Jurkat, Clone E6-1 (cell line): Measurements from ENCODE around the gene SLC17A9.
A peak's percentile ranks its signal among the peaks of the same experiment; 100 is the strongest.
"Not testable (repeated sequence)": the region's sequence is repeated elsewhere in the genome, so short reads cannot be mapped to it uniquely, and the experiment has no call there.

ENCODE experiments used
- DNase-seq: peaks from one replicate; pipeline ENCODE4 v3.0.0-alpha.2; 2011; ENCODE audit warnings: low read depth, low spot score
- H3K4me3 ChIP-seq: 2 replicates; pipeline ENCODE4 v1.5.1; 2011; ENCODE audit warnings: mild to moderate bottlenecking, low read length, control low read depth, moderate library complexity

The SLC17A9 gene

DNA sequence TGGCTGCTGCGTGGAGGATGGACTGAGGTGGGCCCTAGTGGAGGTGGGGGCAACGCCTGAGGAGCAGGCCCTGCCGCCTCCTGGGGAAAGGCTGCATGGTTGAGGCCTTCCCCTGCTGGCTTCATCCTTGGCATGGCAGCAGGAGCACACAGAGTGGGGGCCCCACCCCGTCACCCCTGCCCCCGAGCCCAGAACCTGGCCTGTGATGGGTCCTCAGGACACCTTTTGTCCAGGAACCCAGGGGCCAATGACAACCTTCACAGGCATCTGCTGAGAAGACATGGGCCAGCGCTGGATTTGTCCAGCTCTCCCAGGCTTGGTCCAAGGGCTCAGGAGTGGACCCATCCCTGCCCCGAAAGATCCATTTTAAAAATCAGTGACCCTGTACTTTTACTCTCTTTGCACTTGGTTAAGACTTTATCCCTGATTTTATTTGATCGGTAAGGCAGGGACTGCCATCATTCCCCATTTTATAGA is 575 bp upstream of the SLC17A9 start:
- no peak overlapping the region for H3K4me3 ChIP-seq
- DNase-seq, result no peak

DNA sequence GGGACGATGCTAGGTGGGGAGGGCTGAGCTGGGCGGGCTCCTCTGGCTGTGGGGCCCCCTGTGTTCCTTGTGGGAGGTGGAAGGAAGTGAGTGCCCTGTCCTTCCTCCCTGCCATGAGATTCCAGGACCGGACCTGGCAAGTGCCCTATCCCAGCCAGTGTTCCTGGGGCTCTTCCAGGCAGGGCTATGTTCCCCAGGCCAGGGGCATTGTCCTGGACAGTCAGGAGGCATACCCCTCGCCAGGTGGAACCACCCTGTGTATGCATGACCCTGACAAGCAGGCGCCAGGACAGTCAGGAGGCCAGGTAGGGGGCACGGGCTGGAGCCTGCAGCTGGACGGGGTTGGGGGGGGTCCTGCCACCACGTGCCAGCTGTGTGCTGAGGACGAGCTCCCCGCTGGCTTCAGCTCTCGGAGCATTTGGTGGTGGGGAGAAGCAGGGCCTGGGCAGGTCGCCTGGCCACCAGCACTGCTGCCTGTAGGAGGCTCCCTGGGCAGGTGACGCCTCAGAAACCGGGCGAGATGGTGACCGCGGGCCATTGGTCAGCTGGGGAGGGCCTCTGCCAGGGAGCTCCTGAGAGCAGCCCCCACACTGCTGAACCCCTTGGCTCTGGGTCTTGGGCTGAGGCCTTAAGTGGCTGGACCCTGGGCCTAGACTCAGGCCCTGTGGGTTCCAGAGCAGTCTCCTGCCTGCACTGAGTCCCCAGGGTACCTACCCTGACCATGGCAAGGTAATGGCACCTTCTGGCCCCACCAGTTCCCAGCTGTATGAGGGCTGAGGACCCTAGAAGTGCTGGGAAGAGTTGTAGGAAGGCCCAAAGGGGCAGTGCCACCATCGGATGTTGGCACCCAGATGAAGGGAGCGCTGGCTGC is 694 bp downstream of the SLC17A9 start:
- no peak for DNase-seq

DNA sequence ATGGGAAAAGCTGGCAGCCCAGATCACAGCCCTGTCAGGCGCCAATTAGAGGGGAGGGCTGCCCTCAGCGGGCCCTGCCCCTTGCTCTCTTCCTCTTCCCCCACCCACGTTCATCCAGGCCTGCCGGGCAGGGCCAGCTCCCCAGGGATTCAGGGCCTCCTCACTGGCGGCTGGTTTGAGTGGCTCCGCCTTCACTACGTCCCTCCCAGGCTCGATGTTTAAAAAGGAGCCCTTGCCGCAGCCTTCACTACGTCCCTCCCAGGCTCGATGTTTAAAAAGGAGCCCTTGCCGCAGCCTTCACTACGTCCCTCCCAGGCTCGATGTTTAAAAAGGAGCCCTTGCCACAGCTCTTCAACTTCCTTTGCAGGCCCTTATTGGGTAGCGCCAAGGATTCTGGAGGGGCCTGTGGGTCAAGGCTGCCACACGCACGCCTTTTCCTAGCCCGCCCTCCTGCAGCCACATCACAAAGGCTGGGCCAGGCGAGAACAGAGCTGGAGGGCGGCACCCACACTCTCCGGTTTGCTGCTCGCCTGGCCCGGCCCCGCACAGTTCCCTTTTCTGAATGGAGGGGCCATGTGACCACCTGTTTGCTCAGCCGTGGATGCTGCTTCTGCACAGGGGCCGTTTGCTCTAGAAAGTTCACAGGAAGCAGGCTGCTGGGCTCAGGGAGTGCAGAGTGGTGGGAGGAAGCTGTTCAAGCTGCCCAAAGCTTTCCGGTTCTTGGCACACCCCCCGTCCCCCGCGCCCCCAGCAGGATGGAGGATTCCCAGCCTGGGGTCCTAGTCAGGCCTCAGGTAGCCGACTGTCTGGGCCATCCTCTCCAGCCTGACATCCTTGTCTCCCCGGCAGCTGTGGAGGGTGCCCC is 1.6 kb downstream of the SLC17A9 start:
- peak; percentile 88 for DNase-seq
- peak overlapping the region; percentile 15 for H3K4me3 ChIP-seq

More for the DNA sequence above, 694 bp downstream of the SLC17A9 start:
- peak overlapping the region; percentile 15 for H3K4me3 ChIP-seq

DNA sequence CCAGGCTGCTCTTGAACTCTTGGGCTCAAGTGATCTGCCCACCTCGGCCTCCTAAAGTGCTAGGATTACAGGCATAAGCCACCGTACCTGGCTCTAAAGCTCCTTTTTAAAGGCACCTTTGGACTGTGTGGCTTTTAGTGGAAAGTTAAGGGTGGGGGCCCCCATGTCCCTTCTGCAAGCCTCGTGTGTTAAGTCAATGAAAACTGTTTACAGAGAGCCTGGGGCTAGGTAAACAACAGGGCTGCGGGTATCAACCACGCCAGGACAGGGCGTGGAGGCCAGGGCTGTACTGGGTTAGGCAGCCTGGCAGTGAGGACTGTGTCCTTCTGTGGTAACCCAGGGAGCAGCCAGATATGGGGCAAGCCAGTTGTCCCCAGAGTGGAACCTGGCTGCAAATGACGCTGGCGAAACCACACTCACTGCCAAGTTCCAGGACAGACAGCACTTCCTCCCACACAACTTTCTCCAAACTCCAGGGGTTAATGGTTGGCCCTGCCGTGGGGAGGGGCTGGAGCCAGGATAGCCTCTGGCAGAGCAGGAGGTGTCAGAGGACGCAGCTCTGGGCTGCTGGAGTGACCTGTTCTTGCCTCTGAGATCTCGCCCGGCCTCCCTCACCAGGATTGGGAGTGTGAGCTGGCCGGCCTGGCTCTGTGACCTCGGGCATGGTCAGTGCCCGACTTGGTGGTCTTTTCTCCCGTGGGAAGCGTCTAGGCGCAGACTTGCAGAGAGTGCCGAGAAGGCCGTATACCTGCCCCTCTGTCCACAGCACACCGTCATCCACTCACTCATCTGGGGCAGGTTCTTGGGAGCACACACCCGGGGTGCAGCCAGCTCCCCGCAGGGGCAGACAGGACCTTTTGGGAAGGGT is 3.2 kb downstream of the SLC17A9 start:
- no peak overlapping the region for H3K4me3 ChIP-seq

DNA sequence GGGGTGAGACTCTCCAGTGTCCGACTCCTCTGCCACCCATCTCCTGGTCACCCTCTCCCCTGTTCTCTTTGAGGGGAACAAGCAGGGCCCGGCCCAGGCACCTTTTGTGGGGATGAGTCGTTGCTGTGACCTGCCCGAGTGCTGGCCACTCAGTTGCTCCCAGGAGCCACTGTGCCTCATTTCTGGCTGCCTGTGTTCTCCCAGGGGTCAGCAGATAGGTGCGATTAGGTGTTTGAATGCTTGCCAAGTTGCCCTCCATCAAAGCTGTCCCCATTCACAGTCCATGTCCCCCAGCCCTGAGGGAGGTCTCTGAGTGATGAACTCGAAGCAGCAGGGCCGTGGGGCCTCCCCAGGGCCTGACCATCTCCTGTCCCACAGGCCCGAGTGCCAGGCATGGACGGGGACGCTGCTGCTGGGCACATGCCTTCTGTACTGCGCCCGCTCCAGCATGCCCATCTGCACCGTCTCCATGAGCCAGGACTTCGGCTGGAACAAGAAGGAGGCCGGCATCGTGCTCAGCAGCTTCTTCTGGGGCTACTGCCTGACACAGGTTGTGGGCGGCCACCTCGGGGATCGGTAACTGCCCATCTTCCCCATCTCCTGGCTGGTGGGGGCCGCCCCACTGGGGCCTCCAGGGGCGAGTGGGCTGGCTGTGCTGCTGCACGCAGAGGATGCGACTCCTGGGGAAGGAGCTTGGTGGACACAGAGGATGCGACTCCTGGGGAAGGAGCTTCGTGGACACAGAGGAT is 4.1 kb downstream of the SLC17A9 start:
- H3K4me3 ChIP-seq, result no peak overlapping the region
- no peak for DNase-seq

More for the DNA sequence above, 3.2 kb downstream of the SLC17A9 start:
- DNase-seq, result no peak

DNA sequence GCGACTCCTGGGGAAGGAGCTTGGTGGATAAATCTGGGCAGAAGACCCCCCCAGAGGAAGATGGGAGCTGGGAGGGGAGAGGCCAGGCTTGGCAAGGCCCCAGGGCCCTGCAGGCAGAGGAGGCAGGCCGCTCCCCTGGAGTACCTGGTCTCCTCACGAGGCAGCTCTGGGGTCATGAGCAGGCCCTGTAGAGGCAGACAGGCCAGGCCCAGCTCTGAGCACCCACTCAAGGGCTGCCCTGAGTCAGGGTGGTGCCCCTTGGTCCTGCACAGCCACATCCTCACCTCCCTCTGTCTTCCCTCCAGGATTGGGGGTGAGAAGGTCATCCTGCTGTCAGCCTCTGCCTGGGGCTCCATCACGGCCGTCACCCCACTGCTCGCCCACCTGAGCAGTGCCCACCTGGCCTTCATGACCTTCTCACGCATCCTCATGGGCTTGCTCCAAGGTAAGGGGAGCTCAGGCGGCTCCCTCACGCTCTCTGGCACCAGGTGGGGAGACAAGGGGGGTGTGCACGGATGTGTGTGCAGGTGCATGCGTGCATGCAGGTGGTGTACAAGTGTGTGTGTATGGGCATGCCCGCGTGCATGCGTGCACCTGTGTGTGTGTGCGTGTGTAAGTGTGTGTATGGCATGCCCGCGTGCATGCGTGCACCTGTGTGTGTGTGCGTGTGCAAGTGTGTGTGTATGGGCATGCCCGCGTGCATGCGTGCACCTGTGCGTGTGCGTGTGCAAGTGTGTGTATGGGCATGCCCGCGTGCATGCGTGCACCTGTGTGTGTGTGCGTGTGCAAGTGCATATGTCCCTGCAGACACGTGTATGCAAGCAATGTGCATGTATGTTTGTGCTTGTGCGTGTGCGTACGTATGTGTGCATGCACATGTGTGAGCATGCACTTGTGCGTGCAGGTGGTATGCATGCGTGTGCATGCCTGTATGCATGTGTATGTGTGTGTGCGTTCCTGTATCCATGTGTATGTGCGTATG is 4.9 kb downstream of the SLC17A9 start:
- DNase-seq, result no peak
- H3K4me3 ChIP-seq, result no peak overlapping the region

DNA sequence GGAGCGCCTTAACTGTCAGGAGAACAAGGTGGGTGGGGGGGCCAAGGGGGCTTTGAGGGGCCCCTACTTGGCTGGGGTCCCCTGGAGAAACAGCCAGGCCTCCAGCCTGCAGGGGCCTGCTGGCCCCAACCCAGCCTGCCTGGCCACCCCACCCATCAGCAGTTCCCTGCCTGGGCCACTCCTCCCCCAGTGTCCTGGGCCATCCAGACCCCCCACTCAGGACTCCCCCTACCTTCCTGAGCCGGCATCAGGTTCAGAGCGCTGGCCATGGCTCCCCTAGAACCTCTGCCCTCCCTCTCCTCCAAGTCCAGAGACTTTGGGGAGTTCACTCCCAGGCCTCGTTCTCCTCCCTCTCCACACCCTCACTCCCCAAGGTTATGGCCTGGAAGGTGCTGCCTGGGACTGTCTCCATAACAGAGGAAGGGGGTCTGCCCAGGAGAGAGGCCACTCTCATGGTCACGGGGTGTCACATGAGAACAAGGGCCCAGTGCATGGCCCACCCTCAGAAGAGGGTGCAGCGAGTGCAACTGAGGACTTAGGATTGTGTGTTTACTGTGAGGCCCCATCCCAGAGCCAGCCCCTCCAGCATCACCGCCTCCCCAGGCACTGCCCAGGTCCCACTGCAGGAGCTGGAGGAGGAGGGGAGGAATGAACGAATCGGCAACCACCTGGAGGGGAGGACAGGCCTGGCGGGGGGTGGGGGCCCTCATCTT is 6.0 kb downstream of the SLC17A9 start:
- no peak for DNase-seq

DNA sequence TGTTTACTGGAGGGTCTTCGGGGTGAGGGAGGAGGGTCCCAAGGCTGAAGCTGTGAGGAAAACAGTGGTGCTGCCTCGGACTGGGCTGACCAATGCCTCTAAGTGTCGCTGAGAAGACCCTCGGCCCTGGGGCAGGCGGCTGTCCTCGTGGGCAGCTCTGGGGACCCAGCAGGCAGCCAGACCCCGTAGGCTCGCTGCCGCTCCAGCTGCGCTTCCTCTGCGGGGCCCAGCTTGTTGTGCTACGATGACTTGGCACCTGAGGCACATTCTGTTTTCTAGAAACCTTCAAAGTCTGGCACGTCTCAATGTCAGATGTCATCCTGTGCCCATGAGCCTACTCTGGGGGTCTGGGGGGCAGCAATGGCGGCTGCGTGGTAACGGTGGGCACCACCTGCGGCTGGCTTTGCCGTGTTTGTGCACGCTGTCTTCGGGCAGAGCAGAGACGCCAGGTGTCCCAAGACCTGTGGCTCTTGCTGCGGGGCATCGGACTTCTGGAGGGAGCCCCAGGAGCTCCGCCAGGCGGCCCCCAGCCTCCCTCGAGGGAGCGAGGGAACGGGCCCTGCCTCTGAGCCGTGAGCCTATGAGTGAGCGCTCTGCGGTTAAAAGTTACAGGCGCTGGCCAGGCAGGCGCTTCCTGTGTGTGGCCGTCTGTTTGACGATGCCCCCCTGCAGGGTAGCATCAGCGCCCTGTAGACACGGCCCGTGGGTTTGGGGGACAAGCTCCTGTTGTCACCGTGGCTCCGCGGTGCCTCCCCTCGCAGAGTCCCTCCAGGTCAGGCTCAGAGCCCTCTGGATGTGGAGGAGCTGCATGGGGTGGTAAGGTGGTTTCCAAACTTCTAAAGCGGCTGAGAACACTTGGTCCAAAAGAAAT is 6.8 kb downstream of the SLC17A9 start:
- H3K4me3 ChIP-seq, result no peak overlapping the region
- DNase-seq, result no peak

More for the DNA sequence above, 6.0 kb downstream of the SLC17A9 start:
- H3K4me3 ChIP-seq, result no peak overlapping the region

DNA sequence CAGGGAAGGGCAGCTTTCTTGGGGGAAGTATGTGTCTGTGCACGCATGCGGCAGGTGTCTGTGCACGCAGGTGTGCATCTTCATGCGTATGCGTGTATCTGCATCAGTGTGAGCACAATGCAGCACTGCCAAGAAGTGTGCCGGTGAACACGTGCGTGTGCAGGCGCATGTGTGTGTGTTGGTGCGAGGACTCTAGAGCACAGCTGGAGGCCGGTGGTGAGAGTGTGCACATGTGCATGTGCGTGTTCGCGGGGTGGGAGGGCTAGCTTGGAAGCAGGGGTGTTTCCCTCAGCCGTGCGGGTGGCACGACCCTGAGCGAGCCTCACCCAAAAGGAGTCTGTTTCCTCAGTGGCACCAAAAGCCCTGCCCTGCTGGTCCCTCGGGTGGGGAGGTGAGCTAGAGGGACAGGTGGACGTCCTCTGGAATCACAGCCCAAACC is 7.5 kb downstream of the SLC17A9 start:
- DNase-seq, result no peak
- no peak overlapping the region for H3K4me3 ChIP-seq

DNA sequence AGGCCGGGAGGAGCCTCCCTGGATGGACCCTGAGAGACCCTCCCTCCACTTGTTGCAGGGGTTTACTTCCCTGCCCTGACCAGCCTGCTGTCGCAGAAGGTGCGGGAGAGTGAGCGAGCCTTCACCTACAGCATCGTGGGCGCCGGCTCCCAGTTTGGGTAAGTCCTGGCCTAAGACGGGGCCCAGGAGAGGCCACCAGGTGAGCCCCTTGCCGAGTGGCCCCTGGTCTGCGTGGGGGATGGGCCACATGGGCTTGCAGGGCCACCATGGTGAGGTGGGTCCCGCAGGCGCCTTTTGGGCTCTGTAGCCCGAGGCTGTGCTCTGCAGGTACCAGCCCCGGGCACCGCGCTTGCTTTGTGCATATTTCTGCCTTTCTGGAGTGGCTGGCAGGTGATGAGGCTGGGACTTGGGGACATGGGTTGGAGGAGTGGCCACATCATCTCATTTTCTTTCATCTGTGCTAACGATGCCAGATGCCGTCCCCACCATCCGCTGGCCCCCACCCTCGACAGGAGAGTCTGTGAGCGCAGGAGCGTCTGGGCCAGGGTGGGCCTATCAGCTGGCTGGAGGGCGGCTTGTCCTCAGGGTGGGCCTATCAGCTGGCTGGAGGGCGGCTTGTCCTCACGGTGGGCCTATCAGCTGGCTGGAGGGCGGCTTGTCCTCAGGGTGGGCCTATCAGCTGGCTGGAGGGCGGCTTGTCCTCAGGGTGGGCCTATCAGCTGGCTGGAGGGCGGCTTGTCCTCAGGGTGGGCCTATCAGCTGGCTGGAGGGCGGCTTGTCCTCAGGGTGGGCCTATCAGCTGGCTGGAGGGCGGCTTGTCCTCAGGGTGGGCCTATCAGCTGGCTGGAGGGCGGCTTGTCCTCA is 8.2 kb downstream of the SLC17A9 start:
- not testable (repeated sequence) for DNase-seq, H3K4me3 ChIP-seq

DNA sequence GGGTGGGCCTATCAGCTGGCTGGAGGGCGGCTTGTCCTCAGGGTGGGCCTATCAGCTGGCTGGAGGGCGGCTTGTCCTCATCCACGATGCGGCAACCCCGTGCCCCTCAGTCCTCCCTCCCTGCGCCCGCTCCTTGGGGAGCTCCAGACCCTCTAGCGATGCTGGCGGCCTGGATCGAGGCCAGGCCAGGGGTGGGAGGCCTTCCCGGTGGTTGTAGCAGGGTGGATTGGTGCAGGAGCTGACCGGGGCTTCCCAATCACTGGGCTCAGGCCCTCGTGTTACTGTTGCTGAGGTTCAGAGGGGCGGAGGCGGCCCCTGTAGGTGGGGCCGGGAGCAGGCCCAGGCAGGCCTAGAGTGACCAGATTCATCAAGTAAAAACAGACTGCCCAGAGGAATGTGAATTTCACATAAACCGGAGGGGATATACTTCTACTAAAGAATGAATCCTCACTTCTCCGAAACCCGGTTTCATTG is 8.8 kb downstream of the SLC17A9 start:
- H3K4me3 ChIP-seq, result no peak overlapping the region
- no peak for DNase-seq

DNA sequence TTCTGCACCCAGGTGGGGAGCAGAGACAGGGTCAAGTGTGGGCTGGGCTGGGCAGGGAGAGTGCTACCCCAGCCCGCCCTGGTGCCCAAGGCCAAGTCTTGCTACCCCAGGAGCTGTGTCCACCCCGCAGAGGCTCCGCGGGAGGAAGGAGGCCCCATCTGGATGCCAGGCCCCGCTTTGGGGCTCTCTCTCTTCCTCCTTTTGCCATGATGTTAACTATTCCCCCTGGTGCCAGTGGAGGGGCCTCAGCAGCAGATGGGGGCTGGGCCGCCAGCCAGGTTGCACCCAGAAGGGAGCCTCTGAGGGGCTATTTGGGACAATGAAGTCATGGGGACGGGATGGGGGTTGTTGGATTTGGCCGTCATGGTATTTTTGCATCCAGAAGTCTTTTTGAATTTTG is 9.3 kb downstream of the SLC17A9 start:
- H3K4me3 ChIP-seq, result no peak overlapping the region
- no peak for DNase-seq

DNA sequence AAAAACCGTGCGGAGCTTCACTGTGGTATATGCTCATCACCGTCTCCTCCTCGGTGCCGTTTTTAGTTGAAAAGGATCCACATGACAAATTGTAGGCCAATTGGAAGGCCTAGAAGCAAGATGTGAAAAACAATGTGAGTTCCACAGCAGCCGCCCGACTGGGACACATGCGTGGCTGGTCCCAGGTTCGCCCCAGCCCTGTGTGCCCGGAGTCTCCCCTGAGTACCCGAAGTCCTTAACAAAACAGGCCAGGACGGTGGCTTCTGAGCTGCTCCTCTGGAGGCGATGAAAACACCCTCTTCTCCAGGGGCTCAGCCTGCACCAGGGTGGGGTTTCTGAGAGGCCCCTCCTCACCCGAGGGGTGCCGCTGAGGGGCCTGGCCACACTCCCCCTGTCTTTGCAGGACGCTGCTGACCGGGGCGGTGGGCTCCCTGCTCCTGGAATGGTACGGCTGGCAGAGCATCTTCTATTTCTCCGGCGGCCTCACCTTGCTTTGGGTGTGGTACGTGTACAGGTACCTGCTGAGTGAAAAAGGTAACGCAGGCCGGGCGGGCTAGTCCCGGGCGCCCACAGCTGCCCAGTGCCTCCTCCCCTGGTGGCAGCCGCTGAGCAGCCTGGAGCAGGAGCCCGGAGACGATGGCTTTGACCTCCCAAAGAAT is 9.8 kb downstream of the SLC17A9 start:
- DNase-seq, result no peak
- H3K4me3 ChIP-seq, result no peak overlapping the region

DNA sequence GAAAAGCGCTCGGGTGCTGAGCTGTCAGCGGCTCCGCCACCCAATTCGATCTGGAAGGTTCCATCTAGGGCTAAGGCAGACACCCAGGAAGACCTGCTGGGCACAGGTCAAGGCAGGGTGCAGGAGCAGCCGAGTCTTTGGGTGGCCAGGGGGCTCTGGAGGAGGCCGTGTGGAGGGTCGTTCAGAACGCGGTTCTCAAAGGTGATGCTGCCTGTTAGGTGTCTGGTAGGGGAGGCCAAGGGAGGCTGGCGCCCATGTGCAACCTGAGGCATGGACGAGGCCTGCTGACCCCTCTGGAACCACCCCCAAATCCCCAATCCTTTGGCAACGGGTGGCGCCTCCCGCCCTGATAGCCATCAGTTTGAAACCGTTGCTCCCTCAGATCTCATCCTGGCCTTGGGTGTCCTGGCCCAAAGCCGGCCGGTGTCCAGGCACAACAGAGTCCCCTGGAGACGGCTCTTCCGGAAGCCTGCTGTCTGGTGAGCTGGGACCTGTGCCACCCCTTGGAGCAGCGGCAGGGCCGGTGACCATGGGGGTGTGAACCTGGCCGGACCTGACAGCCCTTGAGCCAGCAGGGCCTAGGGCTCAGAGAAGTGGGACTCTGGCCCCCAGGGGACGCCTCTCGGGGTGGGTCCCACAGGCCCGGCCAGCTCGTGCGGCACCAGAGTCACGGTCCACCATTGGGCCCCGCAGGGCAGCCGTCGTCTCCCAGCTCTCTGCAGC is 10.5 kb downstream of the SLC17A9 start:
- DNase-seq, result no peak
- H3K4me3 ChIP-seq, result no peak overlapping the region
